ENCODE measurements around the gene CABLES2.

The CABLES2 gene, protein sequence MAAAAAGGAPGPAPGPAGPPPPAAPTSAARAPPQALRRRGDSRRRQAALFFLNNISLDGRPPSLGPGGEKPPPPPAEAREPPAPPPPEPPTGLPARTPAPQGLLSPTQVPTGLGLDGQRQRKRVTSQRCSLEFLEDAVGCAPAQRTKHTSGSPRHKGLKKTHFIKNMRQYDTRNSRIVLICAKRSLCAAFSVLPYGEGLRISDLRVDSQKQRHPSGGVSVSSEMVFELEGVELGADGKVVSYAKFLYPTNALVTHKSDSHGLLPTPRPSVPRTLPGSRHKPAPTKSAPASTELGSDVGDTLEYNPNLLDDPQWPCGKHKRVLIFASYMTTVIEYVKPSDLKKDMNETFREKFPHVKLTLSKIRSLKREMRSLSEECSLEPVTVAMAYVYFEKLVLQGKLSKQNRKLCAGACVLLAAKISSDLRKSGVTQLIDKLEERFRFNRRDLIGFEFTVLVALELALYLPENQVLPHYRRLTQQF

DNA sequence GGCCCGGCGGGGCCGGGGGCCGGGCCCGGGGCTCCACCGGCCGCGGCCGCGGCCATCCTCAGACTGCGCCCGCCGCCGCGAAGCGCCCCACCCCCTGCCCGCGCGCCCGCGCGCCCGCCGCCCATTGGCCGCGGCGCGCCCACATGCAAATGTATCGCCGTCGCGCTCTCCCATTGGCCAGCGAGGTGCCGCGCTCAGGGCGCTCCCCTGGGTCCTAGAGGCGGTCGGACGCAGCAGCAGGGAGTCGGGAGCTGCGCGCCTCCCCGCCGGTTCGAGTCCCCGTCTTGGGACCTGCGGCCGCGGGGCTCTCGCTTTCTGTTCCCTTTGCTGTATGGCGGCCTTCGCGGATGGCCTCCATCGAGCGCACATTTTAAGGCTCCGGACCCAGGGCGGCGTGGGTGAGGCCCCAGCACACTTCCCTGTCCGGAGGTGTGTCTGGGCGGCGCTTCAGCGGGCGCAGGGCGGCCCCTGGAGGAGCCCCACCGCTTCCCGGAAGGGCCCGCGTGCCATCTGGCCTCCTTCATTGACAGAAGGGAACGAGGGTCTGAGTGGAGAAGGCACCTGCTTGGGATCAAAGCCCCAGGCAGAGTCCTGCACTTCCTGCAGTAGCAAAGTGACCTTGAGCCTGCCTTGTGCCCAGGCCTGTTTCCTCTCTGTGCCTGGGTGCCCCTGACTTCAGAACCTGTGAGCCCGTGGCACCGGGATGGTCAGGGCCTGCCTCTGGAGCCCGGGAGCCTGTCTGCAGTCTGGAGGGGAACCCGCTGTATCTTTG, at the start of gene CABLES2:
Gene CABLES2 (minus strand): TSS at position 65 of the 772 bp plus-strand sequence. CDS start 9 bp downstream, at position 56.
- DNase-seq (ENCODE audit: low read depth) = peak; percentile 93

DNA sequence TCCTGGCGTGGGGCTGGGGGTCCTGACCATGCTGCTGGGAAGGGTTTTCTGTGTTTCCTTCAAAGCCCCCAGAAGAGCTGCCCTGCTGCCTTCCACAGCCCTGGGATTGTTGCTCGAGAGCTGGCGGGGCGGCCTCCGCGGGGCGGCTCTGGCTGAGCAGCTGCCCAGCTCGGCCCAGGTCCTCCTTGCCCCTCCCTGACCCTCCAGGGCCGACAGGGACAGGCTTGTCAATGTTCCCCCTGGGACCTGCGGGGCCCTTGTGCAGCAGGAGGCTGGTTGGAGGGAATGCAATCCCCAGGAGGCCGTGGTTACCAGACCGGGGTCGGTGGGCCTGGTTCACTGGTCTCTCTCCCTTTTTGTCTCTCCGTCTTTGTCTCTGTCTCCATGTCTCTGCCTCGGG, 48.8 kb upstream of the CABLES2 start:
- no peak for DNase-seq (ENCODE audit: low read depth)

DNA sequence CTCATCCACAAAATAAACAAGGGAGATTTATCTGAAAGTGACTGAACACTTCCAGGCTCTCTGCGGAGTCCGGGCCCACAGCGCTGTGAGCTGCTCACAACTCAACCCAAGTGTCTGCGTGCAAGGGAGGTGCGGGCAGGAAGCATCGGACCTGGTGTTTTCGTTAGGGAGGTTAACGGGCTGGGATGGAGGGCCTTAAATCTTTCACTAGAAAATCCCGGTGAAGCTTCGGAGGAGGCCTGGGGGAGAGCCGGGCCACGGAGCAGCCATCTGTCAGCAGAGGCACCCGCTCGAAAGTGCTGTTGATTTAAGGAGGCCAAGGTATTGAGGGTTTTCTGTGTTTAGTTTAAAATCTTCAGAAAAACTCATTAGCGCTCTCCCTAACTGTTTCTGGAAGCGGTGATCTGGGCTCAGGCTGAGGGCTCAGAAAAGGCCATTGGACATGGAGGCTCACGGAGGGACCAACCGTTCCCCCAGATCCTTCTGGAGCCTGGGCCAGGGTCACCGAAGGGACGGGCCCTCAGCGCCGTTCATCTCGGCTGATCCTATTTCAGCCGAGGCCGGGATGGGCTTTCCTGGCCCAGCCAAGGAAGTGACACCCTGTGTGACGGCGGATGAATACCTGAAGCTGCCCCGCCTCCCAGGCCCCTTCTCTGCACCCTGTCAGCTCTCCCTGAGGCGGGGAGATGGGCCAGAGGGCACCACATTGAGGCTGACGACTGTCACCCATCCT, 48.0 kb upstream of the CABLES2 start:
- no peak for DNase-seq (ENCODE audit: low read depth)

DNA sequence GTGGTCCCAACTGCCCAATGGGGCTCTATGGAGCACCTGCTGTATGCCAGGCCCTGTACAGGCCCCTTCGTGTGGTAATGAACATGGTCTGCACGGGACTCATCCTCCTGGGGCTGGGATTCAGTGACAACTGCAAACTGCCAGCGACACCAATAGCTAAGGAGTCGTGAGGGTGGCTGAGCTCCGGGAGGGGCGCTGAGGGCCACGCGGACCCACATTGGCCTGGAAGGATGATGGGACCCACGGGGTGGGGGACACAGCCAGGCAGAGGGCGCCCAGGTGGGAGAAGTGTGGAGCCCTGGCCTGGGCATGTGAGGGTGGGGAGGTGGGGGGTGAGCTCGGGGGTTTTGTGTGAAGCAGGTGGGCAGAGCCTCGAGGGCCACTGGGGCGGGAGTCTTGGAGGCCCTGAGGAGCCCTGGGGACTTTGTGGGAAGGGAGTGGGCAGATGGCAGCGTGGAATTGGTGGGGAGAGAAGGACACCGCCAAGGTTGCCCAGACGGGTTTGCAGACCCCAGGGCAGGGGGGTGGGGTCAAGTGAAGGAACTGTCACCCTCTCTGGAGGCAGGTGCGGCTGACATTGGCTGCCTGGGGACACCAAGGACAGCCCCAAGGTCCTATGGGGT, 46.2 kb upstream of the CABLES2 start:
- DNase-seq (ENCODE audit: low read depth) = no peak

DNA sequence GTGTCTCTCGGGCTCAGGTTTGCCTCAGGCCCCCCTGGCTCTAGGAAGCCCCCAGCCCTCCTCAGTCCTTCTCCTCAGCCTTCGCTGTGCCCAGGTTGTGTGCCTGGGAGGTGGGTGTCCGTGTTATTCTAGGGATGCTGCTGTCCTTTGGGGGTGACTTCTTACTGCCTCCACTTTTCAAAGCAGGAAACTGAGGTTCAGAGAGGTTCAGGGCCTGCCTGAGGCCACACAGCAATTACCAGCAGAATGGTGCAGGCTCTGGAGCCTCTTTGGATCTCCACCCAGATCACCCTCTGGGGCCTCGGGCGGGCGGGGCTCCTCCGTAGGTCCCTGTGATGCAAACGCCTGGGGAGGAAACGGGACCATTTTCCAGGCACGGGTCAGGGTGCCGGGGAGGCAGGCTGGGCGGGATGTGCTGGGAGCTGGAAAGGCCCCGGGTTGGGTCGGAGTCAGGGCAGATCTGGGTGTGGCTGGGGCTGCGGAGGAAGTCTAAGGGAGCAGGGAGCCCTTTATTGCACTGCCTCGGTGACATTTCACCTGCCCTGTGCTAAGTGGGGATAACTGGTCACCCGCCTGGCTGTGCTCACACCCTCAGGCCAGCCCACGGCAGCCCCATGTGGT, 45.5 kb upstream of the CABLES2 start:
- DNase-seq (ENCODE audit: low read depth) = no peak

DNA sequence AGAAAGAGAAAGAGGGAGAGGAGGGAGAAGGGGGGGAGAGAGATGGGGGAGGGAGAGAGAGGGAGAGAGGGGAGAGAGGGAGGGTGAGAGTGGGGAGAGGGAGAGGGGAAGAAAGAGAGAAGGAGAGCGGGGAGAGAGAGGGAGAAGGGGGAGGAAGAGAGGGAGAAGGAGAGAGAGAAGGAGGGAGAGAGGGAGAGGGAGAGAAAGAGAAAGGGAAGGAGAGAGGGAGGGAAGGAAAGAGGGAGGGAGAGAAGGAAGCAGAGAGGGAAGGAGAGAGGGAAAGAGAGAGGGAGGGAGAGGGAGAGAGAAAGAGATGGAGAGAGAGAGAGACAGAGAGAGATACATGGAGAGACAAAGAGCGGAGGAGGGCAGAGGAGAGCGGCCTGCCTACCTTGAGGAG, 44.9 kb upstream of the CABLES2 start:
- DNase-seq (ENCODE audit: low read depth) = no peak

DNA sequence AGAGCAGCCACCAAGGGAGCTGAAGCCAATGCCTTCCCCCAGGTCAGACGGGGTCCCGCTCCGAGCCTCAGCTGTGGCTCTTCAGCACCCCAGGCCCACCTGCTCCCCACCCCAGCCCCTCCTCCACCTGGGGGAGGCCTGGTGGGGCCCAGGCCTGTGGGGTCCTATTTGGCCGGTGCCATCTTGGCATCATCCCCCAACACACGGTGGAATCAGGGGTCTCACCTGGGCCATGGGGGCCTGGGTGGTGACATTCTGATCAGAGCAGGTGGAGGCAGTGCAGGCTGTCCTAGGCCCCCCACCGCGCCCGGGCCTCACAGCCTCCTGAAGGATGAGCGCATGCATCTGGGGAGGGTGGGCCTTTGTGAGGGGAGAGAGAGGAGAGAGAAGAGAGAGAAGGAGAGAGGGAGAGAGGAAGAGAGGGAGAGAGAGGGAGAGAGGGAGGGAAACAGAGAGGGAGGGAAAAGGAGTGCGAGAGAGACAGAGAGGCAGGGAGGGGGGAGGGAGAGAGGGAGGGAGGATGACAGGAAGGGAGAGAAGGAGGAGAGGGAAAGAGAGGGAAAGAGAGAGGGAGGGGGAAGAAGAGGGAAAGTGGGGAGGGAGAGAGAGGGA, 44.2 kb upstream of the CABLES2 start:
- no peak for DNase-seq (ENCODE audit: low read depth)

DNA sequence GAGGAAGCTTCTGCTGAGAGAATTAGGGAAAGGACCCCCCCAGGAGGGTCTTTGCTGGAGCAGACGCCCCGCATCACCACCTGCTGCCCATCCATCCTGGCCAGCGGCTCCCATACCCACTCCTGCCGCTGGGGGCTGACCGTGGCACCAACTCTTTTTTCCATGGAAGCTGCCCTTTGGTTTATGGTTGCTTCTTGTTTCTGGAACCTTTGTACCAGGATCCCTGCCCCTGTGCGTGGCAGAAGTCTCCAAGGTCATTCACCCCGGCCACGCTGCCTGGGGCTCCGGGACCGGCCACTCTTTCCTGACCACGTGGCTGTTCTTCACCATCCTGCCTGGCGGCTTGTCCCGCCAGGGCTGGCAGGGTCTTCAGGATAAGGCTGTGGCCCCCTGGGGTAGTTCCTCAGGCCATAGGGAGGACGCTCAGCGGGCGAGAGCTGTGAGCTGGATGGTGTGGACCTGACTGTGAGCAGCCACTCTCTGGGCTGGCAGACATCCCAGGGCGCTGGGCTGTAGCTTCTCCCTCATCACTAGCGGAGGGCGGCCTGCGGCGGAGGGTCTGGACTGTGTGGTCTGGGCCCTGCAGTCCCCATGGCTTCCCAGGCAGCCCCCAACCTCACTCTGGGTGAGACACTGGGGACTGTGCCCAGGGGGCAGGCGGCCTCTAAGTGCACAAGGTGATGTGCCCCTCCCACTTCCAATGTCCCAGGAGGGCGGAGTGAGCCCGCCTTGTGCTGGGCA, 43.0 kb upstream of the CABLES2 start:
- no peak for DNase-seq (ENCODE audit: low read depth)

DNA sequence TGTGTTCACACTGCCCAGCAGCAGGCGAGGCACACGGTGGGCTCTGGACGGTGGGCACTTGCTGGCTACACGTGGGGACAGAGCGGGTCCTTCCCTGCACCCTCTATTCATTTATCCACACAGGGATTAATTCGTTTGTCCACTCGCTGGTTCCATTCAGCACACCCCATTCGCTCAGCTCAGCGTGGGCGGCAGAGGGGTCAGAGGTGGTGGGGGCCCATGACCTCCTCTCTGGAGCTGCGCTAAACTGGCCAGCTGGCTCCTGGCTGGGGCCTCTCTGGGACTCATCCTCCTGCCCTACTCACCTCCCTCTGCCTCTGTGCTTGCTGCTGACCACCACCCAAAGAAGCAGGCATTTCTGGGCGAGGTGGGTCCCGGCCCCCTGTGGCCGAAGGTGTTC, 41.7 kb upstream of the CABLES2 start:
- no peak for DNase-seq (ENCODE audit: low read depth)

DNA sequence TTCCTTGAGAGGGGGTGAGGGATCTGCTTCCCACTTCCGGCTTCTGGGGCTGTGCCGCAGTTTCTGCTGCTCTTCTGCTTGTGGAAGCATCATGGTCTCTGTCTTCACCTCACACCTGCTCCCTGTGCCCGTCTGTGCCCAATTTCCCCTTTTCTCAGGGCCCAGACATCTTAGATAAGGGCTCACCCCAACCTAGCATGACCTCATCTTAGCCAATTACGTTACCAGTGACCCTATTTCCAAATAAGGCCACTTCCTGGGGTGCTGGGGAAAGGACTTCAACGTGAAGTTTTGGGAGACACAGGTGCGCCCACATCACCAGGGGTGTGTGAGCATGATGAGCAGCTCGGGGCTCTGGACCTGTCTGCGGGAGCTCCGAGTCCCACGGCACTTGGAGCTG, 41.0 kb upstream of the CABLES2 start:
- no peak for DNase-seq (ENCODE audit: low read depth)

DNA sequence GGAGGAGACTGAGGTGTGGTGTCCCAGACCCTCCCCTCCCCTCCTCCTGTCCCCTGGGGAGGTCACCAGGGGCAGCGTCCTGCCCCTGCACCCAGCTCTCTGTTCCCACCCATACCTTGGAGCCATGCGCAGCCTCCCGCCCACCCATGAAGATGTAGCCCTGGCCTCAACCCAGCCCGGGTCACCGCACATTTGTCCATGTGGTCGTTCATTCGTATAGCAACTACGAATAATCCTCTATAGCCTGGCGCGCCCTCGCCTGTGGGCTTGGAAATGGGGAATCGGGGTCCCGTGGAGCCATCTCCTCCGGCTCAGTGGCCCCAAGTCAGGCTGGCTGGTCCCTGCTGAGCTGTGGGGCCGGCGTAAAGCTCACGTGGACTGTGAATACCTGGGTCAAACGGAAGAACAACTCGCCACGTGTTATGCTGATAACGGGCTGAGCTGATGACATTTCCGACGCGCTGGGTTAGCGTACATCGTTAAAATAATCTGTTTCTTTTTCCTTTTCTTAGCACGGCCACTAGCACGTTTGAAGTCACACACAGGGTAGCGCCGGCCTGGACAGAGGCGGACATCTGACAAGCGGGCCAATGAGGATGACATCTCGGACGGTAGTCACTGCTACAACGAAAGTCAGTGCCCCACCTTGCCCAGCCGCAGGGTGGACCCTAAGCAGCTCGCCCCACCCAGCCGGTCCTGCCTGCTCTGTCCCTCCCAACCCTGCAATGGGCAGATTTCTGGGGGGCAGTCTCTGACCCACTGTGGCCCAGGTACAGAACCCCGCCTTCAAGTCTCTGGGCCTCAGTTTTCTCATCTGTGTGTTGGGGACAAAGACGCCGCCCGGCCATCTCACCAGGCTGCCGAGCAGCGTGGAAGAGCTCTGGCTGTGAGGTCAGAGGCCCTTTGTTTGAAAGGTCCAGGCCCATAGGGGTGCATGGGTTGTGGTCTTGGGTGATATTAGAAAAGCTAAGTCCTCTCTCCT, 40.1 kb upstream of the CABLES2 start:
- DNase-seq (ENCODE audit: low read depth) = no peak

DNA sequence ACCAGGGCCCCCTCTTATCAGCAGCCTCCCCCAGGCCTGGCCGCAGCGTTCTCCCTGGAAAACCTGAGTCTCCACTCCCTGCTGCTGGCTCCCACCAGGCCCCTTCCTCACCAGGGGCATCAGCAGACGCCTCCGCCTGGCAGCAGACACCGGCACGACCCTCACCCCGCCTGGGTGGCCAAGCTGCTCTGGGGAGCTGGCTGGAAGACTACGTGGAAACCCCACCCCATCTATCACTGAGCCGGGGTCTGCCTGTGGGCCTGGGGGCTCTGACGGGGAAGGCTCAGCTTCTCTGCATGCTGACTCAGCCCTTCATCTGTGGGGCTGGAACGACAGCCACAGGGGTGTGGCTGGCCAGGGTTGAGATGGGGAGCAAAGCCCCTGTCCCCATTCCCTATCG, 39.4 kb upstream of the CABLES2 start:
- no peak for DNase-seq (ENCODE audit: low read depth)

DNA sequence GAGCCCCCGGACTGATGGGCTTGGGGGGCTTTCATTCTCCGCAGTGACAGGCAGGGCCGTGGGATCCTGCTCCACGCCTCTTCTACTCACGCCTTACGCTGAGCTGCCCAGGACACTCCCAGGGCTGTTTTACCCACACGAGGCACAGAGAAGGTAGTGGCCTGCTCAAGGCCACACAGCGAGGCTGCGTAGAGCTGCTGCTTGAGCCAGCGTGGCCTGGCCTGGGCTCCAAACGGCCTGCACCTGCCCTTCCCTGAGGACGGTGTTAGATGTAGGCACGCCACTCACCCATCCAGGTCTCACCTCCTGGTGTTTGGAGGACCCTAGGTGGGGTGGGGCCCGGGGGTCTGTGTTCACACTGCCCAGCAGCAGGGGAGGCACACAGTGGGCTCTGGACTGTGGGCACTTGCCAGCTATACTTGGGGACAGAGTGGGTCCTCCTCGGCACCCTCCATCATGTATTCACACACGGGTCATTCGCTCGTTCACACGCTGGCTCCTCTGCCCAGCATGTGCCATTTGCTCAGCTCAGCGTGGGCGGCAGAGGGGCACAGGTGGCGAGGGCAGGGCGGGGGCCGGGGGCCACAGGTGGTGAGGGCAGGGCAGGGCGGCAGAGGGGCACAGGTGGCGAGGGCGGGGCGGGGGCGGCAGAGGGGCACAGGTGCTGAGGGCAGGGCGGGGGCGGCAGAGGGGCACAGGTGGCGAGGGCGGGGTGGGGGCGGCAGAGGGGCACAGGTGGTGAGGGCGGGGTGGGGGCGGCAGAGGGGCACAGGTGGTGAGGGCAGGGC, 38.7 kb upstream of the CABLES2 start:
- no peak for DNase-seq (ENCODE audit: low read depth)

DNA sequence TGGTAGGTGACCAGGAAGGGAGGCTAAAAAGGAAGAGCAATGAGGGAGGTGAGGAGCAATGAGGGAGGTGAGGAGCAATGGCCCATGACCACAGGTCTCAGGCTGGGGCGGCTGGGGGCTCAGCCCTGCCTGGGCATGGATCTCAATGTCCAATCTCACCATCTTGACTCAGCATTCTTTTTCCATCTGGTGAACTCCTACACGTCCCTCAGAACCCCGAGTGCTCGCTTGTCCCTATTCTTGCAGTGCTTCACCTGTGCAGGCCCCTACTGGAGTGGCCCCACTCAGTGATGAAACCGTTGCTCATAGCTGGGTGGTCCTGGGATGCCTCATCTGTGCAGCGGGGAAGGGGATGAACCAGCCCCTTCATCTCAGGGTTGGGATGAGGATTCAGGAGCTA, 37.2 kb upstream of the CABLES2 start:
- no peak for DNase-seq (ENCODE audit: low read depth)

DNA sequence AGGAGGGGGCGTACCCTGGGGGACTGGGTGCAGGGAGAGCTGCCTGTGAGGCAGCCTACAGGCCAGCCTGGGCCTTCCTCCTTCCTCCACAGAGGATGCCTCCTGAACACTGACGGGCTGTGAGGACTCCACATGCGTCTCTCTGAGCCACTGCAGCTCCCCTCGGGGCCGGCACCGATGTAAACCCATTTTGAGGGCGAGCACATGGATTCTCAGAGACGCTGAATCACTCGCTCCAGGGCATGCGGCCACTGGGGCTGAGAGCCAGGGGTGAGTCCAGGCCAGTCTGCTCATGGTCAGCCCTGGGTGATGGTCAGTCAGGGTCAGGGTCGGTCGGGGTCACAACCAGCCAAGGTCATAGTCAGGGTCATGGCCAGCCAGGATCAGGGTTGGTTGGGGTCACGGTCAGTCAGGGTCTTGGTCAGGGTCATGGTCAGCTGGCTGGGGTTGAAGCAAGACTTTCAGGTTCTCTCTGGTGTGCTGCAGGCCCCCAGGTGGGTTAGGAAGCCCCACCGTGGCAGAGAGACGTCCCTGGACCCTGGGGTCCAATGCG, 35.0 kb upstream of the CABLES2 start:
- no peak for DNase-seq (ENCODE audit: low read depth)

DNA sequence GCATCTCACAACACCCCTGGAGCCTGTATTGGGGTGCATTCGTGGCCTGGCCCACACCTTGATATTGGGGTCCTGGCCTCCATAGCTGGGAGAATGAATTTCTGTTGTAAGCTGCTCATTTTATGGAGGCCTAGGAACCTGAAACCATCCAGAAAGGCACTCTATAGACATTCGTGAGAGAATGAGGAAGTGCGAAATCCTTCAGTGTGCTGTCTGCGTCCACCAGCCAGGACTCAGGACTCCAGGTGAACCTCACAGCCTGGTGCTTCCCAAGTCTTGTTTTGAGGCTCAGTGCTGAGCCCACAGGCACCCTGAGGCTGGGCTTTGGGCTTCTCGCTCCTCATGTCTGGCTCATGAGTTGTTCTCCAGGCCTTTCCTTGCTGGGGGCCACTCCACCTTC, 32.1 kb upstream of the CABLES2 start:
- DNase-seq (ENCODE audit: low read depth) = no peak

DNA sequence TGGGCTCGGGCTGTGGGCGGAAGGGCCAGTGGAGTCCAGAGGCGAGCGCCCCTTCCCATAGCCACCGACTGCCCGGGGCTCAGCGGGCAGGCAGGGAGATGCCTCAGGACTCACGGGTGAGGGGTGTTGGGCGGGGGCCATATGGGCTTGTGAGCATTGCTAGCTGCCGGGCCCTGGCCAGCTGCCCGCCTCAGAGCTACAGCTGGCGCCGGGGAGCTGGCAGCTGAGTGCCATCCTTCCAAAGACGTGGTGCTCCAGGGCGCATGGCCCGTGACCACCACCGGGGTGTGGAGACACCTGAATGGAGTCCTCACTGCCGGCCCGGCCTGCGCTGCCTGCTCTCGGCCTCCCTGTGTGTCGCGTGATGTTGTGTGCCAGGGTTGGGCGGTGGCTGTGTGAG, 30.8 kb upstream of the CABLES2 start:
- no peak for DNase-seq (ENCODE audit: low read depth)

DNA sequence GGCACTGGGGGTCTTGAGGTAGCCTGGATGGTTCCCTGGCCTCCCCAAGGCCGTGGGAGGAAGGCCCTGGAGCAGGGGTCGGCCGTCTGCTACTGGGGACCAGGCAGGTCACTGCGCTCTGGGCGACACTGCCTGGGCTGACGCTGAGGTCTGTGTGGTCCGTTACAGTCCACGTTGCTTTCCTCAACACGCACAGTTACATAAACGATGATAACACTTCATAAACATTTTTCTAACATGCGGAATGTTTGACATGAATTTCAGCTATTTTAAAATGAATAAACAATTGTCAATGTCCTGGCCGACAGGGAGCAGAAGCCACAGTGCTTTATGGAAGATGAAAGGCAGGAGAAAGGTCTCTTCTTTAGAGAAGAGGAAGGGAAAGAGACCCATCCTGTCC, 30.4 kb upstream of the CABLES2 start:
- DNase-seq (ENCODE audit: low read depth) = no peak

Measured in activated T-cell treated with anti-CD3 and anti-CD28 coated beads for 48 hours (primary cell).